ENCODE measurements around the gene LSM14A. TPM values are rescaled to one million over a fixed set of nuclear protein-coding genes. Genes with fewer than 3 reads are reported as not detected.

LSM14A gene
- polyA plus RNA-seq, 1 experiment: 97.0 TPM

DNA sequence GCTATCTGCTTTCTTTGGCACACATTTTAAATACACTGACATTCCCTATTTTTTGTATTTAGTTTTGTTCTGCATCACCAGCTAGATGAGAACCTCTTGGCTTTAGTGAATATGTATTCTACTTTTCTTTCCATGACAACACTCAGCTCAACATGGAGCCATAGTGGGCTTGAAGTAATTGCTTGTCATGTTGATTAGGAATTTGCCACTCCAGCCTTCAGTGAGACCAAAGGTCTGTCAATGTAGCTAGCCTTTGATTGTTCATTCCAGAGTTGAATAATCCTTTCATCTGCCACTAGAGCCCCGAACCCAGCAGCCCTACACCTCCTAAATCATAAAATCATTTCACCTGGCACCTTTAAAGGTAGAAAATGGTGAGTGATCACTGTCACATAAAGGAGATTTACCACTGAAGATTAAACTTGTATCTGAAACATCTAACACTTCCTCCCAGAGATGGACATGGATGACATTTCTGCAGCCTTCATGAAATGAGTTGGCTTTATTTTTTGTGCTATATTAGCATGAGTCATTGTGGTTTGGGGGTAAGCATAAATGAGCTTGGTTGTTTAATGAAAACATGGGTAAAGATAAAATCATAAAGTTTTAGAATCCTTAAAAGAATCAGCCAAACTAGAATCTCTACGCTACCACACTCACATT lies 52.8 kb downstream of the LSM14A start:
- CTCF ChIA-PET: interaction anchor here (0.6 to 2.6 kb wide), 4 partner anchors 15 to 121 kb away, joined by 3 to 15 read pairs (median 6); no protein-coding TSS in a partner anchor
- H3K27me3 ChIP-seq (ENCODE audit: control insufficient read depth, insufficient read depth, low read length): no peaks in the 10 kb centered on the region
- TF ChIP-seq, protein P1, sequence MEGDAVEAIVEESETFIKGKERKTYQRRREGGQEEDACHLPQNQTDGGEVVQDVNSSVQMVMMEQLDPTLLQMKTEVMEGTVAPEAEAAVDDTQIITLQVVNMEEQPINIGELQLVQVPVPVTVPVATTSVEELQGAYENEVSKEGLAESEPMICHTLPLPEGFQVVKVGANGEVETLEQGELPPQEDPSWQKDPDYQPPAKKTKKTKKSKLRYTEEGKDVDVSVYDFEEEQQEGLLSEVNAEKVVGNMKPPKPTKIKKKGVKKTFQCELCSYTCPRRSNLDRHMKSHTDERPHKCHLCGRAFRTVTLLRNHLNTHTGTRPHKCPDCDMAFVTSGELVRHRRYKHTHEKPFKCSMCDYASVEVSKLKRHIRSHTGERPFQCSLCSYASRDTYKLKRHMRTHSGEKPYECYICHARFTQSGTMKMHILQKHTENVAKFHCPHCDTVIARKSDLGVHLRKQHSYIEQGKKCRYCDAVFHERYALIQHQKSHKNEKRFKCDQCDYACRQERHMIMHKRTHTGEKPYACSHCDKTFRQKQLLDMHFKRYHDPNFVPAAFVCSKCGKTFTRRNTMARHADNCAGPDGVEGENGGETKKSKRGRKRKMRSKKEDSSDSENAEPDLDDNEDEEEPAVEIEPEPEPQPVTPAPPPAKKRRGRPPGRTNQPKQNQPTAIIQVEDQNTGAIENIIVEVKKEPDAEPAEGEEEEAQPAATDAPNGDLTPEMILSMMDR (IDR thresholded peaks at IDR 0.05; ENCODE audit: low read depth, low read length): no peak
- no peaks in the 10 kb centered on the region for H3K9me3 ChIP-seq (ENCODE audit: control insufficient read depth, insufficient read depth, low read length)
- POLR2A ChIA-PET: interaction anchor here (0.9 to 1.0 kb wide), 2 partner anchors 12 to 21 kb away, joined by 3 to 4 read pairs; no protein-coding TSS in a partner anchor
- no peak for DNase-seq (ENCODE audit: low read depth, low spot score)
- no peak overlapping the region for H3K27ac ChIP-seq (ENCODE audit: low read depth, low read length)
- H3K4me3 ChIP-seq (ENCODE audit: low read depth, low read length): no peak overlapping the region

DNA sequence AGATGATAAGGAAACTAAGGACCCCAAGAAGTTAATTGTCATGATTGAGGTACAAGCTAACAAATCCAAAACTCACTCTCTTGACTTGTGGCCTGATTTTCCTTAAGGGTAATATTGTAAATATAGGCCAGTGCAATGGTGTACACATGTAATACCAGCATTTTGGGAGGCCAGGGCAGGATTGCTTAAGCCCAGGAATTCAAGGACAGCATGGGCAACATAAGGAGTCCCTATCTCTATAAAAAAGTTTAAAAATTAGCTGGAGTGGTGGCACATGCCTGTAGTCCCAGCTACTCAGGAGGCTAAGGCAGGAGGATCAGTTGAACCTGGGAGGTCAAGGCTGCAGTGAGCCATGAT lies 53.3 kb downstream of the LSM14A start:
- no peak overlapping the region for H3K27ac ChIP-seq (ENCODE audit: low read depth, low read length)
- ChIA-PET POLR2A (interaction anchor here (0.9 to 1.0 kb wide), 2 partner anchors 12 to 21 kb away, joined by 3 to 4 read pairs; no protein-coding TSS in a partner anchor), CTCF (interaction anchor here (0.6 to 2.6 kb wide), 2 partner anchors 95 to 120 kb away, joined by 8 to 15 read pairs; no protein-coding TSS in a partner anchor)
- no peaks in the 10 kb centered on the region for H3K27me3 ChIP-seq (ENCODE audit: control insufficient read depth, insufficient read depth, low read length)
- no peak overlapping the region for H3K4me3 ChIP-seq (ENCODE audit: low read depth, low read length)
- no peak for DNase-seq (ENCODE audit: low read depth, low spot score)
- no peaks in the 10 kb centered on the region for H3K9me3 ChIP-seq (ENCODE audit: control insufficient read depth, insufficient read depth, low read length)
- TF ChIP-seq, protein P1 (IDR thresholded peaks at IDR 0.05; ENCODE audit: low read depth, low read length): no peak

DNA sequence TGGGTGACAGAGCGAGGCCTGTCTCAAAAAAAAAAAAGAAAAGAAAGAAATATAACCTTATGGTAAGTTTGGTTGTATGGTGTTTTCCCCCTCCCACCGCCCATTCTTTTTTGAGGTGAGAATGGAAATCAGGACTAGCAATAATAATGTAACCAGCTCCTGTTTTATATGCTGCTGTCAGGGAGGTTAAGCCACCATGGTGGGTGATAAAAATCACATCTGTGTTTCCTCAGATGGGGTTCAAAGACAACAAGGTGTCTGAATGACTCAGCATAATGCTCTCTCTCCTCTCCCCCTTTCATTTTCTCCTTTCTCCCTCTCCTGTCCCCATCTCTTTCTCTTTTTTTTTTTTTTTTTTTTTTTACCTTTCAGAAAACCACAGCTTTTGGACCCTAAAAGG lies 53.7 kb downstream of the LSM14A start:
- TF ChIP-seq, protein P1 (IDR thresholded peaks at IDR 0.05; ENCODE audit: low read depth, low read length): no peak
- Histone ChIP-seq H3K9me3 (ENCODE audit: control insufficient read depth, insufficient read depth, low read length) (no peaks in the 10 kb centered on the region), H3K4me3 (ENCODE audit: low read depth, low read length) (no peak overlapping the region), H3K27me3 (ENCODE audit: control insufficient read depth, insufficient read depth, low read length) (no peaks in the 10 kb centered on the region), H3K27ac (ENCODE audit: low read depth, low read length) (no peak overlapping the region)
- ChIA-PET CTCF (interaction anchor here (0.7 to 2.6 kb wide), 3 partner anchors 49 to 120 kb away, joined by 3 to 15 read pairs (median 3); no protein-coding TSS in a partner anchor), POLR2A (interaction anchor here (0.7 to 1.0 kb wide), 3 partner anchors 11 to 853 kb away, joined by 3 to 9 read pairs (median 4); partner anchors contain the start of gene CEBPG)
- no peak for DNase-seq (ENCODE audit: low read depth, low spot score)

DNA sequence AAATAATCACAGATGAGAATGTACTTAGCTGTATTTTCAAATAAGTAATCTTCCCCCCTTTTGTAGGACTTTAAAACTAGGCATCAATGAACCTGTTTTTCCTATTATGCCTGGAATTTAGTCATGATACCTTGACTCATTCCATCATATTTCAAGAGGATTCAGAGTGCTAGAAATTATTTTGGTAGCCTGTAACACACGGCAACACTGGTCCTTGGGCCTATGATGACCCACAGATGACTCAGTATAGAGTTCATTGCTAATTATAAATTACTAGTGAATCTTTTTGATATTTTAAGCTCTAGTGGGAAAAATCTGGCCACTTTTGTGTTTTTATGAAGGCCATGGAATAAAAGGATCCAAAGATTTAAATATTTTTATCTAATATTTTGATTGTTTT lies 56.0 kb downstream of the LSM14A start:
- TF ChIP-seq, protein P1 (IDR thresholded peaks at IDR 0.05; ENCODE audit: low read depth, low read length): no peak
- ChIA-PET CTCF (interaction anchor here (0.6 to 2.1 kb wide), 2 partner anchors 8 to 118 kb away, joined by 4 to 7 read pairs; no protein-coding TSS in a partner anchor), POLR2A (no interaction called here)
- Histone ChIP-seq H3K27ac (ENCODE audit: low read depth, low read length) (no peak overlapping the region), H3K27me3 (ENCODE audit: control insufficient read depth, insufficient read depth, low read length) (no peaks in the 10 kb centered on the region), H3K9me3 (ENCODE audit: control insufficient read depth, insufficient read depth, low read length) (no peaks in the 10 kb centered on the region), H3K4me3 (ENCODE audit: low read depth, low read length) (no peak overlapping the region)
- DNase-seq (ENCODE audit: low read depth, low spot score): no peak

DNA sequence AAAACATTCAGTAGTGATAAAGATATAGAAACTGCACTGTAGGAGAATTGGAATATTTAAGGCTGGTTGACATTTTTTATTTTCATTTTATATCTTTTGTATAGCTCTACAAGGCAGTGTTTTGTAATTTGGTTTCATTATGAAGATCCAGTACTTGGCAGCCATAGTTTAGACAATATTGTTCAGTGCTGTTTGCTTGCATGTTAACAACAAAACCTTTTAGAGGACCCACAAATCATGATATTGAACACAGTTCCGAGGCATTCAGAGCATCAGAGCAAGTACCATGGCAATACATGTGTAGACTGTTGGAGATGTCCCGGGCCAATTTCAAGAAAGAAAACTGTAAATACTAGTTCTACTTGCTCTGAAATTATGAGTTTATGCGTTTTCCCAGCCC lies 56.5 kb downstream of the LSM14A start:
- POLR2A ChIA-PET: no interaction called here
- Histone ChIP-seq H3K9me3 (ENCODE audit: control insufficient read depth, insufficient read depth, low read length) (no peaks in the 10 kb centered on the region), H3K27me3 (ENCODE audit: control insufficient read depth, insufficient read depth, low read length) (no peaks in the 10 kb centered on the region), H3K4me3 (ENCODE audit: low read depth, low read length) (no peak overlapping the region), H3K27ac (ENCODE audit: low read depth, low read length) (no peak overlapping the region)
- DNase-seq (ENCODE audit: low read depth, low spot score): no peak
- TF ChIP-seq, protein P1 (IDR thresholded peaks at IDR 0.05; ENCODE audit: low read depth, low read length): no peak
- CTCF ChIA-PET: interaction anchor here (0.6 to 2.1 kb wide), 3 partner anchors 8 to 118 kb away, joined by 3 to 7 read pairs (median 4); no protein-coding TSS in a partner anchor

Data from AG04450 (cell line).